ENCODE measurements around the gene B9D1.

DNA sequence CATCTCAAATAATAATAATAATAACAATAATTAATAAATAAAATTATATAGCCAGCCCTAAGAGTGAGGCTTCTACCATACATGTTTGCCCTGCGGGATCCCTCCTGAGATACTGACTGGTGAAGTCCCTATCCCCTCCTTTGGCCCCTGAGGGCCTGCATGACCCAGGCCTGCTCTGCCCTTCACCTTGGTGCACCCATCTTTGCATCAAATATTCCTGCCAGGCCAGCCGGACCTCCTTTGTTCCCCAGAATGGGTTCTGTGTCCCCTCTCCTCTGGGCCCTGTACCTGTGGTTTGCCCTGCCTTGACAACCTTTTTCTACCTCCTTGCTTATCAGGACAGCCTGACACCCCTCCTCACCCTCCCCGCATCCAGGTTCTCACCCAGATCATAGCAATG is 46.5 kb upstream of the B9D1 start:
- TF ChIP-seq, protein P1, sequence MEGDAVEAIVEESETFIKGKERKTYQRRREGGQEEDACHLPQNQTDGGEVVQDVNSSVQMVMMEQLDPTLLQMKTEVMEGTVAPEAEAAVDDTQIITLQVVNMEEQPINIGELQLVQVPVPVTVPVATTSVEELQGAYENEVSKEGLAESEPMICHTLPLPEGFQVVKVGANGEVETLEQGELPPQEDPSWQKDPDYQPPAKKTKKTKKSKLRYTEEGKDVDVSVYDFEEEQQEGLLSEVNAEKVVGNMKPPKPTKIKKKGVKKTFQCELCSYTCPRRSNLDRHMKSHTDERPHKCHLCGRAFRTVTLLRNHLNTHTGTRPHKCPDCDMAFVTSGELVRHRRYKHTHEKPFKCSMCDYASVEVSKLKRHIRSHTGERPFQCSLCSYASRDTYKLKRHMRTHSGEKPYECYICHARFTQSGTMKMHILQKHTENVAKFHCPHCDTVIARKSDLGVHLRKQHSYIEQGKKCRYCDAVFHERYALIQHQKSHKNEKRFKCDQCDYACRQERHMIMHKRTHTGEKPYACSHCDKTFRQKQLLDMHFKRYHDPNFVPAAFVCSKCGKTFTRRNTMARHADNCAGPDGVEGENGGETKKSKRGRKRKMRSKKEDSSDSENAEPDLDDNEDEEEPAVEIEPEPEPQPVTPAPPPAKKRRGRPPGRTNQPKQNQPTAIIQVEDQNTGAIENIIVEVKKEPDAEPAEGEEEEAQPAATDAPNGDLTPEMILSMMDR (conservative IDR thresholded peaks at IDR 0.05; ENCODE audit: low read depth in 2 of 2): no peak
- TF ChIP-seq, protein P2, sequence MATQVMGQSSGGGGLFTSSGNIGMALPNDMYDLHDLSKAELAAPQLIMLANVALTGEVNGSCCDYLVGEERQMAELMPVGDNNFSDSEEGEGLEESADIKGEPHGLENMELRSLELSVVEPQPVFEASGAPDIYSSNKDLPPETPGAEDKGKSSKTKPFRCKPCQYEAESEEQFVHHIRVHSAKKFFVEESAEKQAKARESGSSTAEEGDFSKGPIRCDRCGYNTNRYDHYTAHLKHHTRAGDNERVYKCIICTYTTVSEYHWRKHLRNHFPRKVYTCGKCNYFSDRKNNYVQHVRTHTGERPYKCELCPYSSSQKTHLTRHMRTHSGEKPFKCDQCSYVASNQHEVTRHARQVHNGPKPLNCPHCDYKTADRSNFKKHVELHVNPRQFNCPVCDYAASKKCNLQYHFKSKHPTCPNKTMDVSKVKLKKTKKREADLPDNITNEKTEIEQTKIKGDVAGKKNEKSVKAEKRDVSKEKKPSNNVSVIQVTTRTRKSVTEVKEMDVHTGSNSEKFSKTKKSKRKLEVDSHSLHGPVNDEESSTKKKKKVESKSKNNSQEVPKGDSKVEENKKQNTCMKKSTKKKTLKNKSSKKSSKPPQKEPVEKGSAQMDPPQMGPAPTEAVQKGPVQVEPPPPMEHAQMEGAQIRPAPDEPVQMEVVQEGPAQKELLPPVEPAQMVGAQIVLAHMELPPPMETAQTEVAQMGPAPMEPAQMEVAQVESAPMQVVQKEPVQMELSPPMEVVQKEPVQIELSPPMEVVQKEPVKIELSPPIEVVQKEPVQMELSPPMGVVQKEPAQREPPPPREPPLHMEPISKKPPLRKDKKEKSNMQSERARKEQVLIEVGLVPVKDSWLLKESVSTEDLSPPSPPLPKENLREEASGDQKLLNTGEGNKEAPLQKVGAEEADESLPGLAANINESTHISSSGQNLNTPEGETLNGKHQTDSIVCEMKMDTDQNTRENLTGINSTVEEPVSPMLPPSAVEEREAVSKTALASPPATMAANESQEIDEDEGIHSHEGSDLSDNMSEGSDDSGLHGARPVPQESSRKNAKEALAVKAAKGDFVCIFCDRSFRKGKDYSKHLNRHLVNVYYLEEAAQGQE (IDR thresholded peaks at IDR 0.05; ENCODE audit: unreplicated experiment): no peak
- TF ChIP-seq EZH2 (IDR thresholded peaks at IDR 0.05; ENCODE audit: low read depth, unreplicated experiment) (no peak), POLR2AphosphoS5 (IDR thresholded peaks at IDR 0.05; ENCODE audit: low read depth) (no peak), EZH2phosphoT487 (IDR thresholded peaks at IDR 0.05; ENCODE audit: unreplicated experiment) (no peak), ZNF114 (CRISPR knock-in tag; IDR thresholded peaks at IDR 0.05) (no peak), JUNB (IDR thresholded peaks at IDR 0.05; ENCODE audit: unreplicated experiment) (no peak), NANOG (IDR thresholded peaks at IDR 0.05; ENCODE audit: borderline replicate concordance) (no peak), CREB1 (CRISPR knock-in tag; IDR thresholded peaks at IDR 0.05; ENCODE audit: low read depth) (no peak), ZNF331 (CRISPR knock-in tag; IDR thresholded peaks at IDR 0.05; ENCODE audit: low read depth) (no peak), STAT1 (IDR thresholded peaks at IDR 0.05; ENCODE audit: unreplicated experiment) (no peak)
- TF ChIP-seq, protein P3, sequence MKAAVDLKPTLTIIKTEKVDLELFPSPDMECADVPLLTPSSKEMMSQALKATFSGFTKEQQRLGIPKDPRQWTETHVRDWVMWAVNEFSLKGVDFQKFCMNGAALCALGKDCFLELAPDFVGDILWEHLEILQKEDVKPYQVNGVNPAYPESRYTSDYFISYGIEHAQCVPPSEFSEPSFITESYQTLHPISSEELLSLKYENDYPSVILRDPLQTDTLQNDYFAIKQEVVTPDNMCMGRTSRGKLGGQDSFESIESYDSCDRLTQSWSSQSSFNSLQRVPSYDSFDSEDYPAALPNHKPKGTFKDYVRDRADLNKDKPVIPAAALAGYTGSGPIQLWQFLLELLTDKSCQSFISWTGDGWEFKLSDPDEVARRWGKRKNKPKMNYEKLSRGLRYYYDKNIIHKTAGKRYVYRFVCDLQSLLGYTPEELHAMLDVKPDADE (IDR thresholded peaks at IDR 0.05): no peak
